K562 (cell line): ENCODE measurements around the gene S100A8.

Source experiments
- ARID2 ChIP-seq: fragments of 450-650 bp; IDR thresholded peaks from 2 replicates; pipeline ENCODE4 v1.6.1; 2017; ENCODE audit warnings: antibody characterized with exemption, mild to moderate bottlenecking
- KLF1 ChIP-seq: fragments of 450-650 bp; IDR thresholded peaks from 2 replicates; pipeline ENCODE4 v1.6.1; 2016; ENCODE audit warnings: missing genetic modification characterization, missing compliant biosample characterization
- PURB ChIP-seq: sonication (generic); formaldehyde crosslinking; IDR thresholded peaks from 2 replicates; pipeline ENCODE4 v1.9.0; 2021; ENCODE audit warnings: low read depth, mild to moderate bottlenecking, missing genetic modification reagents
- ZNF143 ChIP-seq: sonication (generic); formaldehyde crosslinking; IDR thresholded peaks from 2 replicates; pipeline ENCODE4 v1.9.0; 2022; ENCODE audit warnings: mild to moderate bottlenecking, missing genetic modification reagents
- ZNF77 ChIP-seq: fragments of 250-450 bp; sonication (Bioruptor Pico); IDR thresholded peaks from 2 replicates; pipeline ENCODE4 v1.5.0; 2020
- TF ChIP-seq, protein P1 (sequence below), 3 experiments: IDR thresholded peaks in 2 of 3; conservative IDR thresholded peaks in 1 of 3; 2 replicates each; pipeline ENCODE4 v1.5.1; 2011 to 2012; ENCODE audit warnings: low read length in 3 of 3, mild to moderate bottlenecking in 3 of 3, control low read depth in 2 of 3, improper control_type of control experiment in 1 of 3, inconsistent platforms in 1 of 3, low read depth in 1 of 3, mixed read lengths in 1 of 3, moderate library complexity in 1 of 3; ENCODE audit not compliant: insufficient read depth in 2 of 3
- TF ChIP-seq, protein P2 (sequence below): fragments of 150-350 bp; IDR thresholded peaks from 2 replicates; pipeline ENCODE4 v1.6.1; 2014; ENCODE audit warnings: low read depth, mild to moderate bottlenecking, low read length, borderline replicate concordance
- TF ChIP-seq, protein P3 (sequence below): IDR thresholded peaks from 2 replicates; pipeline ENCODE4 v1.6.1; 2014; ENCODE audit warnings: antibody characterized with exemption

DNA sequence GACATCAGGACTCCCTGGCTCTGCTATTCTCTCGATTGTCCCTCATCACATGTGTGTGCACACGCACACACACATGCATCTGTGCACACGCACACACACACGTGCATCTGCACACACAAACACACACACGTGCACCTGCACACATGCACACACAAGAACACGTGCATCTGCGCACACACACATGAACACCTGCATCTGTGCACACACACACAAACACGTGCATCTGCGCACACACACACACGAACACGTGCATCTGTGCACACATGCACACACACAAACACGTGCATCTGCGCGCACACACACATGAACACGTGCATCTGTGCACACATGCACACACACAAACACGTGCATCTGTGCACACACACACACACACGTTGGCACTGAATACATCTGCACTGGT, 40.1 kb upstream of the S100A8 start:
- TF ChIP-seq, protein P1, sequence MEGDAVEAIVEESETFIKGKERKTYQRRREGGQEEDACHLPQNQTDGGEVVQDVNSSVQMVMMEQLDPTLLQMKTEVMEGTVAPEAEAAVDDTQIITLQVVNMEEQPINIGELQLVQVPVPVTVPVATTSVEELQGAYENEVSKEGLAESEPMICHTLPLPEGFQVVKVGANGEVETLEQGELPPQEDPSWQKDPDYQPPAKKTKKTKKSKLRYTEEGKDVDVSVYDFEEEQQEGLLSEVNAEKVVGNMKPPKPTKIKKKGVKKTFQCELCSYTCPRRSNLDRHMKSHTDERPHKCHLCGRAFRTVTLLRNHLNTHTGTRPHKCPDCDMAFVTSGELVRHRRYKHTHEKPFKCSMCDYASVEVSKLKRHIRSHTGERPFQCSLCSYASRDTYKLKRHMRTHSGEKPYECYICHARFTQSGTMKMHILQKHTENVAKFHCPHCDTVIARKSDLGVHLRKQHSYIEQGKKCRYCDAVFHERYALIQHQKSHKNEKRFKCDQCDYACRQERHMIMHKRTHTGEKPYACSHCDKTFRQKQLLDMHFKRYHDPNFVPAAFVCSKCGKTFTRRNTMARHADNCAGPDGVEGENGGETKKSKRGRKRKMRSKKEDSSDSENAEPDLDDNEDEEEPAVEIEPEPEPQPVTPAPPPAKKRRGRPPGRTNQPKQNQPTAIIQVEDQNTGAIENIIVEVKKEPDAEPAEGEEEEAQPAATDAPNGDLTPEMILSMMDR (IDR thresholded peaks at IDR 0.05 in 2 of 3, conservative IDR thresholded peaks at IDR 0.05 in 1 of 3; ENCODE audit: insufficient read depth in 2 of 3, low read depth in 1 of 3, low read length in 3 of 3) = no peak
- TF ChIP-seq, protein P2, sequence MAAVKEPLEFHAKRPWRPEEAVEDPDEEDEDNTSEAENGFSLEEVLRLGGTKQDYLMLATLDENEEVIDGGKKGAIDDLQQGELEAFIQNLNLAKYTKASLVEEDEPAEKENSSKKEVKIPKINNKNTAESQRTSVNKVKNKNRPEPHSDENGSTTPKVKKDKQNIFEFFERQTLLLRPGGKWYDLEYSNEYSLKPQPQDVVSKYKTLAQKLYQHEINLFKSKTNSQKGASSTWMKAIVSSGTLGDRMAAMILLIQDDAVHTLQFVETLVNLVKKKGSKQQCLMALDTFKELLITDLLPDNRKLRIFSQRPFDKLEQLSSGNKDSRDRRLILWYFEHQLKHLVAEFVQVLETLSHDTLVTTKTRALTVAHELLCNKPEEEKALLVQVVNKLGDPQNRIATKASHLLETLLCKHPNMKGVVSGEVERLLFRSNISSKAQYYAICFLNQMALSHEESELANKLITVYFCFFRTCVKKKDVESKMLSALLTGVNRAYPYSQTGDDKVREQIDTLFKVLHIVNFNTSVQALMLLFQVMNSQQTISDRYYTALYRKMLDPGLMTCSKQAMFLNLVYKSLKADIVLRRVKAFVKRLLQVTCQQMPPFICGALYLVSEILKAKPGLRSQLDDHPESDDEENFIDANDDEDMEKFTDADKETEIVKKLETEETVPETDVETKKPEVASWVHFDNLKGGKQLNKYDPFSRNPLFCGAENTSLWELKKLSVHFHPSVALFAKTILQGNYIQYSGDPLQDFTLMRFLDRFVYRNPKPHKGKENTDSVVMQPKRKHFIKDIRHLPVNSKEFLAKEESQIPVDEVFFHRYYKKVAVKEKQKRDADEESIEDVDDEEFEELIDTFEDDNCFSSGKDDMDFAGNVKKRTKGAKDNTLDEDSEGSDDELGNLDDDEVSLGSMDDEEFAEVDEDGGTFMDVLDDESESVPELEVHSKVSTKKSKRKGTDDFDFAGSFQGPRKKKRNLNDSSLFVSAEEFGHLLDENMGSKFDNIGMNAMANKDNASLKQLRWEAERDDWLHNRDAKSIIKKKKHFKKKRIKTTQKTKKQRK = no peak
- TF ChIP-seq PURB (CRISPR knock-in tag) (no peak), ZNF77 (no peak), ZNF143 (CRISPR knock-in tag) (no peak), ARID2 (no peak), KLF1 (tag) (no peak)
- TF ChIP-seq, protein P3, sequence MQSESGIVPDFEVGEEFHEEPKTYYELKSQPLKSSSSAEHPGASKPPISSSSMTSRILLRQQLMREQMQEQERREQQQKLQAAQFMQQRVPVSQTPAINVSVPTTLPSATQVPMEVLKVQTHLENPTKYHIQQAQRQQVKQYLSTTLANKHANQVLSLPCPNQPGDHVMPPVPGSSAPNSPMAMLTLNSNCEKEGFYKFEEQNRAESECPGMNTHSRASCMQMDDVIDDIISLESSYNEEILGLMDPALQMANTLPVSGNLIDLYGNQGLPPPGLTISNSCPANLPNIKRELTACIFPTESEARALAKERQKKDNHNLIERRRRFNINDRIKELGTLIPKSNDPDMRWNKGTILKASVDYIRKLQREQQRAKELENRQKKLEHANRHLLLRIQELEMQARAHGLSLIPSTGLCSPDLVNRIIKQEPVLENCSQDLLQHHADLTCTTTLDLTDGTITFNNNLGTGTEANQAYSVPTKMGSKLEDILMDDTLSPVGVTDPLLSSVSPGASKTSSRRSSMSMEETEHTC = no peak
